GM11168 (cell line): ENCODE results near the gene ACSL6.

ENCODE experiments used
- in situ Hi-C: fragments of 300-500 bp; cut with MboI; formaldehyde crosslinking; loops from one replicate; pipeline ENCODE4 v1.12.0; 2022; ENCODE audit warnings: low sequenced_read_pairs; ENCODE audit not compliant: unreplicated experiment

Gene ACSL6

DNA sequence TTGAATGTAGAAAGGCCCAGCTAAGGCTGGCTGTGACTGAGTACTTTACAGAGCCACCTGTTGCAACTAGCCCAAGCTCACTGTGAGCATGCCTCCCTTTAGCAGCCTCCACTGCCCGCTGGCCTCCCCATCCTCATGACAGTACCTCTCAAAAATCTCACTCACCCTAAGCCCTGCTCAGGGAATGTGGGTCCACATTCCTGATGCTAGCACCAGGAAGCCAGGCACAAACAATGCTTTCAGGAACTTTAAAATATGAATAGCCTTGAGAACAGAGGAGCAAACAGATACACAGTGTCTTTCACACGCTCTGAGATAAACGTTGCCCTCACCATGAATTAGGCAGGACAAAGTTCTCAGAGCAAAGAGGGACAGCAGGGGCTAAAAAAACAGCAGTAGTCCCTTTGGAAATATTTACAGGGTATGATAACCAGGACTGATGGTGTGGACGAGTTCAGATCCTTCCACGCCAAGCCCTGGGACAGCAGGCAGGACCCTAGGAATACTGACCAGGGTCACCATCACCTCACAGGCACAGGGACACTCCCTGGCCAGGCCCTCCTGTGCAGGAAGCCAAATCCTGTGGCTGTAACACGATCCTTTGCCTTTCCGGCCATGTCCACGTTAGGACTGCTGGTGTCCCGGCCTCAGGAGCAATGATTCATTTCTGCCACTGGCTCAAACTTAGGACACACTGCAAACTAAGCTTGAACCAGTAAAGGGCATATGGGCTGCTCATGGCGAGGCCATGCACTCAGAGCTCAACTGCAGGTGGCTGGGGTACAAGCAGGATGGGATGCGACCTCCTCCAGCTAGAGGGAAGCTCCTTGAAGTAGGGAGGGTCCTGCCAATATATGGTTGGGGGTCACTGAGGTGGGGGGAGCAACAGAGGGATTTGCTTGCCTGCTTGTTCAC is 9.6 kb downstream of the ACSL6 start:
- in situ Hi-C loops = no loop called here

DNA sequence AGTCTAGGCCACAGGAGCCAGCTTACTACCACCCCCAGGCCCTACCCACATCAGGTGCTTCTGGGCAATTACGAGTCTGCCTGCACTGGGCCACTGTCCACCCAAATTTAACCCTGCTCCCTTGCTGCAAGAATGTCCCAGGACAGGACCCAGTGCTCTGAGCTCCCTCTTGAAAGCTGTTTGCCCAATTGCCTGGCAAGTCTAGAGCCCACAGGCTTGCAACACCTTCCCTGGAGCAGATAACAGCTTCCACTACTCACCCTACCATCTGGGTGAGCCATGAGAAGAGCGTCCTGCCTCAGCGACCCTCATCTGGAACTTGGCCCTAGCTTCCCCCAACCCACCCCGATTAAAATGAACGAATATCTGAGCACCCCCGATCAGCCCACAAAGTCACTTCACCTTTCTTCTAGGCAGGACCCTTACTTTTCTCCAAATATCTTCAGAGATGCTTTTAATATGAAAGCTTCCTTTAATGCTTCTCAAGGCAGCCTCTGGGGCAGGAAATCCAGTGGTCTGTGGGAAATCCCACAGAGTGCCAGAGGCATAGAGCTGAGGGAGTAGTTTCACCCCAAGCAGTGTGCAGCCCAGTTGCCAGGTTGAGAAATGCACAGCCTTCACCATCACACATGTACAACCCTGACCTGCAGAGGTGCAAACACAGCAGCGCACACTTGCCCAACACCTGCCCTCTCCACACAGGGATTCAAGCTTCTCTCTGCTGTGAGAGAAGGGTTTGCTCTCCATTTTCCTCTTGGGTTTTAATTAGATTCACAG is 10.6 kb downstream of the ACSL6 start:
- in situ Hi-C loops = no loop called here

DNA sequence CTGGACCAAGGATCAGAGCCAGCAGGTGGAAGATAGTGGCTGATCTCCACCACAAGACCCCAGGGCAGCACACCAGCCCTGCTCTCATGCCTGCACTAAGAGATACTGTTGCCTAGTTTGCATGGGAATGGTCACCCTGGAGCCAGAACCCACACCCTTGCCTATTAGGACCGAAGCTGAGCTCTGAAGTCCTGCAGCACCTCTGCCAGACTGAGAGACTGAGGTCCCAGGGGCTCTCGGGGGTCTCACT is 11.3 kb downstream of the ACSL6 start:
- in situ Hi-C loops = no loop called here

DNA sequence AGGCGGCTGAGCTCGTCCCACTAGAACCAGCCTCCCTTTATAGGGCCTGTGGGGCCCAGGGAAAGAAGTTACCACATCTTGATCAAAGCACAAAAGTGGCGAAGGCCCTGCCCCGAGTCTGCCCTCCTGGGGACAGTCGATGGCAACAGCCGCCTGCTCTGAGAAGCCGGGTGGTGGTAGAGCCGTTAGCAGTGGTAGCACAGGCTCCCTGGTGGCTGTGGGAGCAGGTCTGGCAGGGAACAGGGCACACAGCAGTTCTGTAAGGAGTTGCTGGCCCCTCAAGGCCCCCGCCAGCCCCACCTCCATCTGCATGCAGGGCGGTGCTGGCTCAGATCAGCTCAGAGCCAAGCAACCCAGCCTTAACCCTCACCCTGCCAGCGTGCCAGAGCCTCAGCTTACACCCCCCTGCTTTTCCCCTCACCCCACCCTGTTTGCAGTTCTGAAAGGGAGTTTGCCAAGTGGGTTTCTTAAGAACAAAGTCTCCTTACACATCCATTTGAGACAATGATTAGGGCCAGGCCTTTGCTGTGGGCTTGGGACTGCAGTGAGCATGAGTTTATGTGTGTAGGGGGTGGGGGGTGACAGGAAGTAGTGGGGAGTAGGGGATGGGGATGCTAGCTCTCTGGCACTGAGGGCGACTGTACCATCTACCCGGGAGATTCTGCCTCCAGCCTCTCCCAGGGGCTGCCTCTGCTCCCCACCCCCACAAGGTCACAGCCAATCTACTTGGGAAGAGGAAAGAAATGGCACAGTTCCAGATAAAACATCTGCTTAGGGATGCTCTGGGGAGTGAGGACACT is 11.8 kb downstream of the ACSL6 start:
- in situ Hi-C loops = no loop called here

DNA sequence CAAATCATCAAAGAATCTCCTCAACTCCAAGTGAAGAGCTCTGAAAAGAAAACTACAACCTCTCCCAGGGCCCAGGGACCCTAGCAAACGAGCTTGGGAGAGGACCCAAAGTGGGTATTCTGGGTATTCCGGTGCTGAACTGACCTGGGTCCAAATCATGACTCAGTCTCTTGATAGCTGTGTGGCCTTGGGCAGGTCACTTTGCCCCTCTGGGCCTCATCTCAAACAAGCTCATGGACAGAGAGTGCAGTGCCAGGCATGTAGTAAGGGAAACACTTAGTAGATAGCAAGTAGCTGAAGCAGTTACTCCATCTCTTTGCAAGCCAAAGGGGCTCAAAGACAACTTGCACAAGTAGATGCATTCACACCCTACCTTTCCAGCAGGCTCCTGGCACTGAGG is 12.4 kb downstream of the ACSL6 start:
- in situ Hi-C loops = no loop called here

DNA sequence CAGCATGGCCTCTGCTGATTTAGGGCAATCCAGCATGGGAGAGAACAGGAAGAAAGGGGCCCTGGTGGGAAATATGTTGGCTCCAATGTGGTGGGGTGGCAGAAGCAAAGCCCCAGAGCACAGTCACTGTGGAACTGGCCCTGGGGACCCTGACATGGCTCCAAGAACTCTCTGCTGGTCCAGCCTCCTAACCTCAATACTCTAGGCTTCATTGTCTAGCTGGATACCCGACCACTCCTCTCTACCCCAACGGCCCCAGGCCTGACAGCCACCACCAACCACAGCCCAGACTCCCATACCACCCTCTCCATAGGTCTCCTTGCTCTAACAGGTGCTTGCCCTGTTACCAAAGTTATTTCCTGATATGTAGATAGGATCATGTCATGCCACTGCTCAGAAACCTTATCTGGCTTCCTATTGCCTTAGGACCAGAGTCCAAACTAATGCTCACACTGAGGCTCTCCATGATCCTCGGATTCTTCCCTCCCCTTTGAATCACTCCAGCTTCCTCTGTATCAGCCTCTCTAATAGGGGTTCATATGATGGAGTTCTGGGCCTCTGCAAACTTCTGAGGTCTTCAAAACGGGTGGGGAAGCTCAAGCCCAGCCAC is 12.9 kb downstream of the ACSL6 start:
- in situ Hi-C loops = no loop called here

DNA sequence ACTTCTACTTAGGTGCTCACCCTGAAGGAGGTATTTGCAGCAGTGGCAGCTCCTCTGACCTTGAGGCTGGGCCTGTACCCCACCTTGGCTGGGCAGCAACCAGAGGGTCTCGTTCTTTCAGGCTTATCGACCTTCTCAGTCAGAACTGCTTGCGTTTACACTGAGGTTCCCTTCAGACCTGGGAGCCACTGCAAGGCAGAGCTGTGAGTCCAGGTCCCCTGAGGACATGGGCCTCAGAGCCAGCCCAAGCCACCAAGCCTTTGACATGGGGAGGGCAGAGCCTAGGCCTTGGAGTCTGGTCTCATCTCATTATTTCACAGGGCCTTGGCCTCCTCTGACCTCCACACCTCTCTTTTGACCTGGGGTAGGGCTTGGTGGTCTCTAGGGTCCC is 13.7 kb downstream of the ACSL6 start:
- in situ Hi-C loops = no loop called here

DNA sequence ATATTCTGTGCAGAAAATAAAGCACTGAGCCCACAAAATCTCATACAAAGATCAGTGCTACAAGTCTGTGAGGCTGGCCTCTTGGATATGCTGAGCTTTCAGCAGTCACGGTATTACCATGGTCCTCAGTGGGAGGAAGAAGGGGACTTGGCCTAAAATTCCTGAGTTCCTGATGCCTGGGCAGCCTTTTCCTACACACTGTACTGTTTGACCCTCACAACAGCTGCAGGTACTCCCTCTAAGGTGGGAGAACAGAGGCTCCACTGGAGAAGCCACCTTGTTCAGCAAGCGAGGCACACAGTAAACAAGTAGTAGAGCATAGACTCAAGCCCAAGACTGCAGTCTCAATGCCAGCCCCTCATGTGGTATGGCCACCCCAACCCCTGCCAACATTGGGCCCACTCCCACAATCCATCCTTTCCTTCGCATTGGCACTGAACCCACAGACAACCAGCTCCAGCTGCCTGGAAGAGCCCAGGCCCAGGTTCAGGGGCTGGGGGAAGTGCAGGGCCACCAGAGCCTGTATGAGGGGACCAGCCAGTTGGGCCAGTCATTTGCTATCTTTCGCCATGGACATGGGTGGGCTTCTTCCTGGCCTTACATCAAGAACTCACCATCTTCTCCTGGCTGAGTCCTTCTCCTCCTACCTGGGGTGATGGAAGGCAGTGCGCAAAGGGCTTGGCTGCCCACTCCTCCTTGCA is 14.3 kb downstream of the ACSL6 start:
- in situ Hi-C loops = no loop called here

DNA sequence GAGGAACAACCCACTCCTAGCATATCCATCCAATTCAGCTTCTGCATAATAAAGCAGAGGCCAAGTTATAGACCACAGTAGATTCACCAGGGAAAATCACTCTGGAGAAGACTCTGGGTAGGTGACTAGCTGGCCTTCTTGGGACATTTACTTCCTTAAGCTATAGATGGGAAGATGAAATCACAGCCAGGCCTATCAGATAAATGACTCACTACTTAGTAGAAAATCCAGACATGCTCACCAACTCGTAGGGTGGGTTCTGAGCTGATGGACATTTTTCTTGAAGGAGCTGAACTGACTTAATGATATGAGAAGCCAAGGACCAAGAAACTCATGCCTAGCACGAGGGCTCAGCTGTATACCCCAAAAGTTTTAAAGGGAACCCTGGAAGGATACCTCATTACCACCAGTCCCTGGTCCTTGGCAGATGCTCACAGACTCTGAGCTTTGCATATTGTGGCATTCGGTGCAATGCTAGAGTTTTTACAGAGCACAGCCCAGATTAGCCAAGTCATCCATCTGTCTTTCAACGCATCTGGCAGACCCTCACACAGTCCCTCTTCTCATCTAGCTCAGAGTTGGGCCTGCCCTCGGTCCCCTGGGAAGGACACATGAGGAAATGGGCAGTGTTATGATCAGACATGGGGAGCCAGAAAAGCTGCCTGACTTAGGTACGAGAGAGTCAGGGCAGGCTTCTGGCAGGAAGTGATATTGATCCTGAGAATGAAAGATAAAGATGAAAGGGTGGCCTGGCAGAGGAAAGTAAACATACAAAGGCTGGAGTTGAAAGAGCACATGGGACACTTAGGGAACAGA is 15.0 kb downstream of the ACSL6 start:
- in situ Hi-C loops = no loop called here

DNA sequence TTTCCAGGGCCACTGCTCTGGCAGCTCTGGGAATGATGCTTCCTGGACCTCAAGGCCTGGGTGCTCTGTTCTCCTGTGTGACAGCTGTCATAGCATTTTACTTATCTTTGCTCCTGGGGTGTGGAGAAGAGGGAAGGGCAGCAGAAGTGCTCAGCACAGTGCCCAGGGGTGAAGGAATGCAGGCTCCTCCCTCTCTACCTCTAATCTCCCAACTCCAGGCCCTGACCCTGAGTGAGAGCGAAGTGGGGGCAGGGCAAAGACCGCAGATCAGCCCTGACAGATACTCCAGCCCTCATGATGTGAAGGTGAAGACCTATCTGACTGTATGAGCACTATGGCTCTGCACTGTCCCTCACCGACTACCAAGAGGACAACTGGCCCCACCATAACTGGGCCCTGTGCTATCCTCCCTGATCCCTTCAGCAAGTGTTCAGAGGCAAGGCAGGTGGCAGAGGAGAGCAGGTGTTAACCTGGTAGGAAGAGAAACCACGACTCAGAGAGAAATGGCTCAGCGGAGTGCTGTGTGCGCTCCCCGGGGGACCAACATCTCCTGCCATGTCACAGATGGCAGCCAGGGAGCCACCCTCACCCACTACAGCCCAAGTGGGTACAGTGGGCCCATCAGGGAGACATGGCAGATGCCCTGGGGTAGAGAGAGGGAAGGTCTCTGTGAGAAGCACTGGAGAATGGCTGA is 16.8 kb downstream of the ACSL6 start:
- in situ Hi-C loops = no loop called here

DNA sequence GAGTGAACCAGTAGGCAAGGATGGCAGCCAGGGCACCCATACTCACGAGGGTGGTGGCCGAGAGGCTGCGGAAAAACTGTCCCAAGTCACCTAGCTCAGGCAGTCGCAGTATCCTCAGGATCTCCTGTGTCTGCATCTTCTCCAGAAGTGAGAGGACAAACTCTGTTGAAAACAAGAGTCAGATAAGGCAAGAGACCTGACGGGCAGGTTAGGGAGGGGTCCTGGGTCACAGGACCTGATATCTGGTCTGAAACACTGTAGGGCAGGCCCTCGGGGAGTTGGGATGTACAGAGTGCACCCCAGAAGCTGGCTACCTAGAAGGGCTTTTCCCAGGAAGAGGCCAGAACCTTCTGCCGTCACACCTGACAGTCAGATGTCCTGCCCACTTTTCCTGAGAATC is 17.4 kb downstream of the ACSL6 start:
- in situ Hi-C loops = no loop called here

DNA sequence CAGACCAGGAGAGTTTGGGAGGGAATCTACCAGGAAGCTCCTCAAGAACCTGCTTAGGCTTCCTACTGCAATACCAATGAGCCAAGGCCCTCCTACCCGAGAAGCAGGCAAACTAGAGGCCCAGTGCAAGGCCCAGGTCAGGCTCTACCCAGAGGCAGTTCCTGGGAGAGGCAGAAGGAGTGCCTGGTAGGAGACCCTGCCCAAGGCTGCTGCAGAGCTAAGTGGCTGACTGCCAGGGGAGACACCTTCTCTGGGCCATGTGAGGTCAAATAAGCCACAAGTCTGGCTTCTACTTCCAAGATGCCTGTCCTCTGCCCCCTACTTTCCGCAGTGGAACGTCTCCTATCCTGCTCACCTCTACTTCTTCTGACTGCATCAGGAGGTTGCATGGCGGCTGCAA is 17.8 kb downstream of the ACSL6 start:
- in situ Hi-C loops = no loop called here

DNA sequence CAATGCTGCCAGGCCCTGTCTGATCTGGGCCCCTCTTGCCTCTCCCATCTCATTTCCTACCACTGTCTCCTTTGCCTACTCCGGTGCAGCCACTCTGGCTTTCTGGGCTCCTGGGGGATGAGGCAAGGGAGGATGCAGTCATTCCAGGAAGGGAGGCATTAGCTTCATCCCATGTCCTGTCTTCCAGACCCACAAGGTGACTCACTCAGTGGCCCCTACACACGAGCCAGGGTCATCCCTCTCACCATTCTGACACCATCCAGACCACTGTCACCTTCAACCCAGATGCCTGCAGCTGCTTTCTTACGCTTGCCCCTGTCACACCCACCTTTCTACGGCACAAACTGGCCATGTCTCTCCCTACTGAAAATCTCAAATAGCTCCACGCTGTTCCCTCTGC is 19.1 kb downstream of the ACSL6 start:
- in situ Hi-C loops = no loop called here

DNA sequence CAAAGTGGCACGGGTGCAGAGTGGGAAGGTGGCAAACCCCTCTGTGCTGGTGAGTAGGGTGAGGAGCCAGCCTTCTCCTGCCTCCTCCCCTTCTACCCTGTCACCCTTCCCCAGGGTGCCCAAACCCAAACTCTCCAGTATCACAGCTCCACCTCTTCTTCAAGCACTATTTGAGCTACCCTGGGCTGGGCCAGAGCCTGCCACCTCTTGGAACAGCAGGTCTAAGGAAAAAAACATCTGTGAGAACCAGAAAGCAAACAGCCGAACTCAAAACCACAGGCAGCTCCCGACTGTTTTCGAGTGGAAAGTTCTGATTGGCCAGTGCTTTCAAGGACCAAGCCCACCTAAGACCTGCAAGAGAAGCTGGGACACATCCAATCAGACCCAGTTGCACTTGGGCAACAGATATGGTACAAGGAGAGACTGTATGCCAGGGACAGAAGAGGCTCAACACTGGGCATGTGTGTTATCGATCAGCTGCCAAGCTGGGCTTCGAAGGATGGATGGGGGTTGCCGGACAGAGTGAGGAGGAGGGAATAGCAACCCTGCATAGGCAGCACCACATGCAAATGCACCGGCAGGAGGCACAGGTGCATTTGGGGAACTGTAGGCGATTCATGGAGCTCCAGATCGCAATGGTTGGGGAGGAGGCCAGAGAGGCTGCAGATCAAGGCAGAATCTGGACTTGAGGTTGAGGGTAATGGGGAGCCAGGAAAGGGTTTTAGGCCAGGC is 19.7 kb downstream of the ACSL6 start:
- in situ Hi-C loops = no loop called here

DNA sequence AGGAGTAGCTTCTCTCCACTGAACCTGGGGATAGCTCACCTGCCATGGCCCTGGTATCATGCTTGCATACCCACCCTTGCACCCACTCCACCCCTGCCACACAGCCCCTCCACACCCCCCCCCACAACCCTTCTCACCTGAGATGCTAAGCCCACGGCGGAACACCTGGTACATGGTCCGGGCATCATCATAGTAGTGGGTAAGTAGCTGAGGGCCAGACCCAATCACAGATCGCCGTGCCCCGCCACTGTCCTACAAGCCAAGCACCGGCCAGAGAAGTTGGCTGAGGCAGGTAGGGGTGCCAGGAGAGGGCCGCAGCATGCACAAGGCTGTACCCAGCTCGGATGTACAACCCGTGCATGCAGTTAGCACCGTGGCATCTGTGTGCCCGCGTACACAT is 20.7 kb downstream of the ACSL6 start:
- in situ Hi-C loops = no loop called here

DNA sequence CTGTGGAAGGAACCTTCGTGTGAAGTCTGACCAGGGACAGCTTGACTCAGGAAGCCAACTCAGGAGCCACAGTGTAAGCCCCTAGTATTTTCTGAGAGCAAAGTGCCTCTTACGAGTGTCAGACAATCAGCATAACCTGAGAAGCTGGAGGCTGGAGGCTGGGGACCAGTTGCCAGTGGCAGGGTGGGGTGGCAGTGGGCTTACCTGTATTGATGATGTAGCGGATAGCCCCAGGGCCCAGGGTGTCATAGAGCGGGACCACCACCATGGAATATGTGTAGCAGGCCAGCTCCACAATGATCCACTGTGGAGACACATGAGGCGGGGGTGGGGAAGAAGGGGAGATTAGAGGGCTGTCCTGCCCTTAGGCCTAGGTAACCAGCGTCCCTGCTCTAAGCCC is 22.9 kb downstream of the ACSL6 start:
- in situ Hi-C loops = no loop called here

DNA sequence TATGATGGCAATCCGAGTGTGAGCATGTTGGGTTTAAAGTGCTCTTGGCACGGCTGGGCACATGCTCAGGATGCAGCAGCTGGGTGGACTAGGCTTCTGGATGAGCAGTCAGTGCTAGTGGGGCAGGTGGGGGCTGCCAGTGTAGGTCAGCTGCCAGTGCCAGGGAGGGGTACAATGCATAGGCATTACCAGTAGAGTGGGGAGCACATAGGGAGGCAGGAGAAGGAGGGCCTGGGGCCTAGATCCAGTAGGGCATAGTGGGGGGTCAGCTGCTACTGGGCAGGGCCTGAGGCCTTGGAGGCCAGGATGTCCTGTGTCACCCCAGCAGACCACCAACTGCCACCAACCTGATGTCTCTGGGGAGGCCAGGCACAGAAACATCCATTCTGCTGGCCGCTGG is 24.2 kb downstream of the ACSL6 start:
- in situ Hi-C loops = no loop called here
